ENCODE measurements around the gene PNPLA7. TPM values are rescaled to one million over a fixed set of nuclear protein-coding genes. Genes with fewer than 3 reads are reported as not detected.

PNPLA7 gene
- total and polyA plus RNA-seq, 2 of the 13 experiments (the other 11 are each of a cell fraction or from before 2014, with no cell fraction given) = 0.42 to 1.5 TPM

GRCh38 chr9:137534256-137535119, 15.7 kb downstream of the PNPLA7 start (continued):
- TF ChIP-seq HOMEZ (CRISPR knock-in tag; IDR thresholded peaks at IDR 0.05; ENCODE audit: low read depth) = 0 out of 2 replicates have a peak, but pooled peaks have one; percentile 48
- TF ChIP-seq ZBTB14 (CRISPR knock-in tag; IDR thresholded peaks at IDR 0.05) = no peak
- no peak for TF ChIP-seq CCDC6 (CRISPR knock-in tag; IDR thresholded peaks at IDR 0.05)
- TF ChIP-seq JARID2 (CRISPR knock-in tag; IDR thresholded peaks at IDR 0.05; ENCODE audit: insufficient replicate concordance) = no peak
- no peak for TF ChIP-seq ZNF510 (CRISPR knock-in tag; IDR thresholded peaks at IDR 0.05; ENCODE audit: low read depth)
- TF ChIP-seq ZSCAN9 (CRISPR knock-in tag; IDR thresholded peaks at IDR 0.05; ENCODE audit: borderline replicate concordance) = no peak
- TF ChIP-seq ESRRA (CRISPR knock-in tag; IDR thresholded peaks at IDR 0.05; ENCODE audit: low read depth) = no peak
- peak; percentile 39; the same call in 1 of the 2 replicates for TF ChIP-seq MED1 (CRISPR knock-in tag; IDR thresholded peaks at IDR 0.05)
- no peak for TF ChIP-seq ZNF512B (CRISPR knock-in tag; IDR thresholded peaks at IDR 0.05; ENCODE audit: borderline replicate concordance)
- TF ChIP-seq NCOA1 (CRISPR knock-in tag; IDR thresholded peaks at IDR 0.05) = no peak
- no peak for TF ChIP-seq TIGD3 (CRISPR knock-in tag; IDR thresholded peaks at IDR 0.05; ENCODE audit: borderline replicate concordance)
- TF ChIP-seq ZNF841 (CRISPR knock-in tag; IDR thresholded peaks at IDR 0.05; ENCODE audit: borderline replicate concordance) = no peak
- no peak for TF ChIP-seq ZNF432 (CRISPR knock-in tag; IDR thresholded peaks at IDR 0.05; ENCODE audit: borderline replicate concordance)
- TF ChIP-seq ZNF160 (CRISPR knock-in tag; IDR thresholded peaks at IDR 0.05) = no peak
- TF ChIP-seq YEATS2 (CRISPR knock-in tag; IDR thresholded peaks at IDR 0.05; ENCODE audit: borderline replicate concordance) = peak; percentile 41; the same call in 1 of the 2 replicates
- 0 out of 2 replicates have a peak, but pooled peaks have one; percentile 30 for TF ChIP-seq ZNF274 (CRISPR knock-in tag; IDR thresholded peaks at IDR 0.05)
- no peak for TF ChIP-seq ZMYM3 (CRISPR knock-in tag; IDR thresholded peaks at IDR 0.05)
- TF ChIP-seq SOX5 (CRISPR knock-in tag; IDR thresholded peaks at IDR 0.05; ENCODE audit: borderline replicate concordance) = no peak
- TF ChIP-seq NR0B2 (CRISPR knock-in tag; IDR thresholded peaks at IDR 0.05) = peak; percentile 30; the same call in 1 of the 2 replicates
- TF ChIP-seq ZBTB38 (CRISPR knock-in tag; IDR thresholded peaks at IDR 0.05) = no peak
- TF ChIP-seq FOXA1 (IDR thresholded peaks at IDR 0.05) = no peak
- 0 out of 2 replicates have a peak, but pooled peaks have one; percentile 10 for TF ChIP-seq FOXA1 (CRISPR knock-in tag; IDR thresholded peaks at IDR 0.05)
- TF ChIP-seq KDM6A (CRISPR knock-in tag; IDR thresholded peaks at IDR 0.05; ENCODE audit: low read depth) = no peak

All from HepG2 (cell line).